GM18505 (cell line): ENCODE results near the gene CCDC7.

Source experiments
- ATAC-seq: cut with Tn5 transposase; IDR thresholded peaks from one replicate; pipeline ENCODE4 v1.9.1; 2021; ENCODE audit not compliant: unreplicated experiment
- POLR2A ChIP-seq: IDR thresholded peaks from 4 replicates; pipeline ENCODE4 v1.6.1; 2011; ENCODE audit warnings: borderline replicate concordance; ENCODE audit not compliant: insufficient read depth, insufficient read length; ENCODE audit errors: extremely low read depth

The CCDC7 gene

DNA sequence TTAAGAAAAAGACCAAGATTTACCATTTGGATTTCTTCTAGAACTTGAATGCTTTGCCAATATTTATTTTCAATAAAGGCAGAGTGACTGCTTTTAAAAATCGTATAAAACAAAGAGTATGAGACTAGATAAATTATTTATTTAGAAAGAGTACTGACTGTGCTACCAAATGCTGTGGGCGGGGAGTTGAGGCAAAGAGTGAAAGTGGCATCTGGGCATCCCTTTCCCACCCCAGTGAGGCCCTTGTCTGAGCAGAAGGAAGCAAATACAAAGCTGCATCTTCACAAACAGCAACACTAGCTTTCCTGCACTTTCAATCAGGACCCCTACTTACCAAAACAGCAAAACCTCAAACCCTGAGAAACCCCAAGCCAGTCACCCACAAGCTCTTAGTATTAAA, 477.2 kb downstream of the CCDC7 start:
- TF ChIP-seq POLR2A: no peak
- ATAC-seq: no peak

- TF ChIP-seq POLR2A: no peak
- no peak for ATAC-seq
Observed at GRCh38 chr10:32923849-32924248, 477.9 kb downstream of the CCDC7 start.
